Urinary bladder (tissue), 4 donors: ENCODE measurements around the gene ANKRD66. TPM values are rescaled to one million over a fixed set of nuclear protein-coding genes. Genes with fewer than 3 reads are reported as not detected.

ENCODE experiments used
- DNase-seq: peaks from one replicate; pipeline ENCODE4 v3.0.0-alpha.2; 2015; ENCODE audit errors: extremely low spot score
- H3K27ac ChIP-seq: one replicate; pipeline ENCODE4 v1.5.1; 2013; ENCODE audit warnings: low read depth, mild to moderate bottlenecking, moderate library complexity
- H3K36me3 ChIP-seq: one replicate; pipeline ENCODE4 v1.6.1; 2013; ENCODE audit warnings: mild to moderate bottlenecking, moderate library complexity; ENCODE audit not compliant: insufficient read depth
- H3K4me1 ChIP-seq: one replicate; pipeline ENCODE4 v1.6.1; 2013; ENCODE audit warnings: mild to moderate bottlenecking, moderate library complexity; ENCODE audit not compliant: insufficient read depth
- H3K4me3 ChIP-seq: one replicate; pipeline ENCODE4 v1.5.1; 2013; ENCODE audit warnings: low read depth, low read length
- WGBS: extraction: QIAGEN DNeasy Blood & Tissue Kit; methylation state at CpG from one replicate; pipeline ENCODE4 v1.1.7; 2013; 5-methylcytosine and 5-hydroxymethylcytosine counted together
- polyA plus RNA-seq: library from polyadenylated mRNA; stranded (reverse); fragments of 200-250 nt; gene quantifications from one replicate; pipeline ENCODE4 v1.2.3, GENCODE V29; 2013
- total RNA-seq: library from RNA; depleted of rRNA; stranded (reverse); fragments of >200 nt; gene quantifications from one replicate; pipeline ENCODE4 v1.2.3, GENCODE V29; 2014
- donor health status: healthy with polysubstance abuse.
- donor health status: healthy.

ANKRD66 gene
- total RNA-seq (not detected), polyA plus RNA-seq (not detected)

DNA sequence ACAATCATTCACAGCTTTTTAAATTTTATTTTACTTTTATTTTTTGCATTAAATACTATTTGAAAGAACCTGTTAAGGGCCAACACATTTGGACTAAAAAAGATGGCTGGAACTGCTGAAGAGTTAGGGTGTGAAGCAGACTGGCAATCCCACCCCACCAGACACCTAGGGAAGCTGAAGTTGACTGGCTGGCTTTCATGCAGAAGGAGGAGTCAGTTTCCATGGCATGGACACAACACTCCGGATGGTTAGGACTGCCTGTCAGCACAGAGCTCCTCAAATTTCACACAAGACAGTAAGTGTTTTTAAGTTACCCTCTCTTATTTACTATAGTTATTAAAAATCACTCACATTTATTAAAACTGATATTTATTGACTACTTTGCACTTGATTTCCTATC, at the start of gene ANKRD66:
TSS of gene ANKRD66 (plus strand) at position 238 of the 400 bp plus-strand sequence. CDS start 5,016 bp downstream, outside the sequence.
- H3K4me3 ChIP-seq: no peak within 1 kb of the TSS
- no peak for DNase-seq
- no peak within 1 kb of the TSS for H3K27ac ChIP-seq
- no peaks in the 10 kb centered on the region for H3K4me1 ChIP-seq
- 53% methylated on average over 1 of the region's 1 CpG for WGBS
- no peaks in the 10 kb centered on the region for H3K36me3 ChIP-seq

DNA sequence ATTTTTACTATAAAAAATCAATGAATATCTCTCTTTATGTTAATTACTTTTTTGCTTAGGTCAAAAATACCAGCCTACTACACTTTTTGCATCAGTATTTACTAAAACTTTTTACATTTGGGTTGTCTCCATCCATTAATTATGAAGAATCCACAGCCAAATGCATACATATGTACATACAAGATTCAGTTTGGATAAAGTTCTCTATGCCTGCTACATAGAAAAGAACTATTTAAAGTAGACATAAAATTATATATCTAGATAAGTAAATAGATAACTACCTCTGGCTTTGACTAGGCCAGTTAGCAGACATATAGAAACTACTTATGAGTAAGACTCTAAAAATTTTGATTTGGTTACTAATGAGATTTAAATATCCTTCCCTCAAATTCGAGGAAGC, 46.8 kb upstream of the ANKRD66 start:
- no peaks in the 10 kb centered on the region for H3K36me3 ChIP-seq
- H3K4me3 ChIP-seq: no peak overlapping the region
- DNase-seq: no peak
- H3K4me1 ChIP-seq: no peaks in the 10 kb centered on the region
- no peak overlapping the region for H3K27ac ChIP-seq
- 77% methylated on average over 1 of the region's 1 CpG for WGBS

DNA sequence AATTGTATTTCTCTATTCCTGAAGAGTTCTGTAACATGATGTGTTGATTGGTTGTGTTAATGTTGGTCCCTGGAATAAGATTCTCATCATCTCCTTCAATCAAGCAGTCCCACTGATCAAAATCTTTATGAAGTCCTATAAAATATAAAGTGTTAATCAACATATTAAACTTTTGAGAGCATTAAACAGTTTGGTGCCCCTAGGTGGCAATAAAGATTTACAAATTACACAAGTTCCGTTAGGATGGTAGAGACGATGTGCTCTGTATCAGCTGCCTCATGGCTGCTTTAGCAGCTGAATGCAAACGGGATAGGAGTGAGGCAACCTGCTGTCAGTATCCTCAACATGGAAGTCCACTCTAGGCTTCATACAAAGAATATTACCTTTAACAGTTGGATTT, 42.2 kb upstream of the ANKRD66 start:
- Histone ChIP-seq H3K27ac (no peak overlapping the region), H3K4me1 (no peaks in the 10 kb centered on the region), H3K4me3 (no peak overlapping the region), H3K36me3 (no peaks in the 10 kb centered on the region)
- DNase-seq: peak; percentile 3
- WGBS: 7% methylated on average over 3 of the region's 3 CpGs

DNA sequence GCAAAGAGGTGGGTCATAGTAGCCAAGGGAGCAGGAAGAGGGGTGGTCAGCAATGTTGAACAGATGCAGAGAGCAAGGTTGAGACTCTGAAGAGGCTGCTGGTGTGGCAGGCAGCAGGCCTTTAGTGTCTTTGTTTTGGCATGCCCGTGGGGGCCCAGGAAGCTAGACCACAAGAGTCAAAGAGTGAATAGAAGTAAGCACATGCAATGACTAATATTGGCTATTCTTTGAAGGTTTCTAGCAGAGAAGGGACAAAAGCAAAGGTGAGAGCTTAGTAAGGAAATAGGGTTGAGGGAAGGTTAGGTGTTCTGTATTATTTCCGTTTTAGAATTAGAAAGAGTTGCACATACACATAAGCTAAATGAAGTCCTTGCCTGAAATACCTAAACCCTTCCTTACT, 40.3 kb upstream of the ANKRD66 start:
- 85% methylated on average over 2 of the region's 2 CpGs for WGBS
- Histone ChIP-seq H3K27ac (no peak overlapping the region), H3K4me1 (no peaks in the 10 kb centered on the region), H3K4me3 (no peak overlapping the region), H3K36me3 (no peaks in the 10 kb centered on the region)
- DNase-seq: no peak

DNA sequence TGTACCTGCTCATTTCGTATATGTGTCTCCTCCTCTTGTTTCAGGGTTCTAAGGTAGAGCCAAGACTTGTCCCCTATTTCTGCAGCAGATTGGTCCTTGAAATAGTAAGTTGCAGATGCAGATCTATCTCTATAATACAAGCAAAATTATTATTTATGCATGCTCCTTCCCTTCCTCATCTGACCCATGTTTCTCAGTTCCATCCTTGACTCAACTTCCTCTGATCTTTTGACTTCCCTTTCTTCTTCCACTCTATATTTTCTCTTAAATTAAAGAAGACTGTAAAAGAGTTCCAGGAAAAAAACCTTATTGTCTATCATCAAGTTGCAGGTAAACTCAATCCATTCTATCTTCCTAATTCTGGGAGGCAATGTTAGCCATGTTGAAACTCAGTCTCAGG, 35.2 kb upstream of the ANKRD66 start:
- no peak overlapping the region for H3K4me3 ChIP-seq
- no peaks in the 10 kb centered on the region for H3K36me3 ChIP-seq
- H3K27ac ChIP-seq: no peak overlapping the region
- no peaks in the 10 kb centered on the region for H3K4me1 ChIP-seq
- 89% methylated on average over 1 of the region's 1 CpG for WGBS
- DNase-seq: no peak

- no peaks in the 10 kb centered on the region for H3K36me3 ChIP-seq
- no peak overlapping the region for H3K4me3 ChIP-seq
- no peak for DNase-seq
- H3K4me1 ChIP-seq: no peaks in the 10 kb centered on the region
- H3K27ac ChIP-seq: no peak overlapping the region
These were observed 31.6 kb upstream of the ANKRD66 start for GRCh38 chr6:46715141-46715540.

- DNase-seq: no peak
- H3K4me1 ChIP-seq: no peaks in the 10 kb centered on the region
- H3K4me3 ChIP-seq: no peak overlapping the region
- H3K27ac ChIP-seq: no peak overlapping the region
- no peaks in the 10 kb centered on the region for H3K36me3 ChIP-seq
- 65% methylated on average over 1 of the region's 1 CpG for WGBS
These were observed 27.6 kb upstream of the ANKRD66 start for GRCh38 chr6:46719099-46719498.

GRCh38 chr6:46720401-46720800, 26.3 kb upstream of the ANKRD66 start:
- H3K36me3 ChIP-seq: no peaks in the 10 kb centered on the region
- H3K27ac ChIP-seq: no peak overlapping the region
- no peaks in the 10 kb centered on the region for H3K4me1 ChIP-seq
- no peak overlapping the region for H3K4me3 ChIP-seq
- DNase-seq: no peak
- 81% methylated on average over 1 of the region's 1 CpG for WGBS

- WGBS: 83% methylated on average over 1 of the region's 1 CpG
- no peak for DNase-seq
- no peaks in the 10 kb centered on the region for H3K36me3 ChIP-seq
- no peak overlapping the region for H3K4me3 ChIP-seq
- no peak overlapping the region for H3K27ac ChIP-seq
- H3K4me1 ChIP-seq: no peaks in the 10 kb centered on the region
These were observed 16.9 kb upstream of the ANKRD66 start for GRCh38 chr6:46729787-46730326.

GRCh38 chr6:46730921-46731461, 15.7 kb upstream of the ANKRD66 start:
- Histone ChIP-seq H3K4me3 (no peak overlapping the region), H3K36me3 (no peaks in the 10 kb centered on the region), H3K4me1 (no peaks in the 10 kb centered on the region), H3K27ac (no peak overlapping the region)
- no peak for DNase-seq
- WGBS: 50% methylated on average over 4 of the region's 4 CpGs

GRCh38 chr6:46733341-46733801, 13.4 kb upstream of the ANKRD66 start:
- Histone ChIP-seq H3K27ac (no peak overlapping the region), H3K4me3 (no peak overlapping the region), H3K4me1 (no peaks in the 10 kb centered on the region), H3K36me3 (no peaks in the 10 kb centered on the region)
- WGBS: 91% methylated on average over 2 of the region's 2 CpGs
- DNase-seq: no peak

GRCh38 chr6:46734867-46735719, 11.6 kb upstream of the ANKRD66 start, which contains the start of gene PLA2G7:
TSS of gene PLA2G7 (minus strand) at chr6:46735375. CDS start at chr6:46722891, 12,484 bp downstream.
- Histone ChIP-seq H3K4me3 (peak within 1 kb of the TSS; percentile 52), H3K4me1 (no peaks in the 10 kb centered on the region), H3K27ac (no peak within 1 kb of the TSS), H3K36me3 (no peaks in the 10 kb centered on the region)
- DNase-seq: no peak
- WGBS: under 1% methylated on average over 73 of the region's 73 CpGs

DNA sequence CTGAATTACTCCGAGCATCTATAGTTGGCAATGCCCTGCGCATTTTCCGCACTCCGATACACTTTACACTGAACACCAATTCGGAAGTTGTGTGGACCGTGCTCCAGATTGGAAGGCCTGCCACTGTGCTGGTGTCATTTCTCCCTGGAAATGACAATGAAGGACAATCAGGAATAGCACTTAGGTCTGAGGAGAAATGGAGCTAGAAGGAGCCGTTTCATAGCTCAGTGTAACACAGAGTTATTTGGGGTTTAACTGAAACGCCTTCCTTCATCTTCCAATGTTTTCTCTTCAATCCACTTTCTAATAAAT, 11.1 kb upstream of the ANKRD66 start:
- Histone ChIP-seq H3K4me1 (no peaks in the 10 kb centered on the region), H3K27ac (no peak overlapping the region), H3K36me3 (no peaks in the 10 kb centered on the region), H3K4me3 (no peak overlapping the region)
- DNase-seq: no peak
- 29% methylated on average over 8 of the region's 8 CpGs for WGBS

- no peaks in the 10 kb centered on the region for H3K36me3 ChIP-seq
- no peak for DNase-seq
- H3K4me3 ChIP-seq: no peak overlapping the region
- H3K27ac ChIP-seq: no peak overlapping the region
- H3K4me1 ChIP-seq: no peaks in the 10 kb centered on the region
These were observed 9.8 kb upstream of the ANKRD66 start for GRCh38 chr6:46736906-46737305.
